Cardiac muscle cell (in vitro differentiated cells and primary cell): ENCODE results near the gene FHIT. TPM values are rescaled to one million over a fixed set of nuclear protein-coding genes. Genes with fewer than 3 reads are reported as not detected.

Experiments
- DNase-seq, 2 donors: peaks; one replicate each; pipeline versions ENCODE4 v3.0.0 to v3.0.0-alpha.2; 2010 to 2017; ENCODE audit warnings: low read depth in 1 of 2, low spot score in 1 of 2
- H3K27ac ChIP-seq: fragments of 200-600 bp; sonication (generic); 2 replicates; pipeline ENCODE4 v1.5.1; 2016
- H3K27me3 ChIP-seq: fragments of 200-600 bp; sonication (generic); 2 replicates; pipeline ENCODE4 v1.6.0; 2016; ENCODE audit warnings: control low read depth
- H3K36me3 ChIP-seq: fragments of 200-600 bp; sonication (generic); 2 replicates; pipeline ENCODE4 v1.5.1; 2016; ENCODE audit warnings: control low read depth
- H3K4me1 ChIP-seq: fragments of 200-600 bp; sonication (generic); 2 replicates; pipeline ENCODE4 v1.8.1; 2017; ENCODE audit warnings: low read depth, mild to moderate bottlenecking, mixed run types
- H3K4me3 ChIP-seq: fragments of 200-600 bp; sonication (generic); 2 replicates; pipeline ENCODE4 v1.5.1; 2016; ENCODE audit warnings: mild to moderate bottlenecking
- H3K9me3 ChIP-seq: fragments of 200-600 bp; sonication (generic); 2 replicates; pipeline ENCODE4 v1.5.1; 2017; ENCODE audit warnings: low read depth, mild to moderate bottlenecking, control low read depth
- CTCF ChIP-seq: IDR thresholded peaks from 2 replicates; pipeline ENCODE4 v1.5.1; 2012; ENCODE audit warnings: low read depth, mild to moderate bottlenecking, low read length
- polyA plus RNA-seq: library from polyadenylated mRNA; unstranded; fragments of >200 nt; fragmentation: Nextera tagmentation; extraction: Ambion mirVana; gene quantifications from 2 replicates; pipeline ENCODE4 v1.2.1, GENCODE V29; 2016
- total RNA-seq: library from RNA; depleted of rRNA; stranded (reverse); fragments of >200 nt; gene quantifications from 2 replicates; pipeline ENCODE4 v1.2.3, GENCODE V29; 2016

The FHIT gene
- total and polyA plus RNA-seq, 2 experiments from 2014 or later, result 6.9 to 12.5 TPM

GRCh38 chr3:59786374-59786773 is 1464.9 kb downstream of the FHIT start:
- no peaks in the 10 kb centered on the region for H3K27me3 ChIP-seq
- no peaks in the 10 kb centered on the region for H3K9me3 ChIP-seq
- no peaks in the 10 kb centered on the region for H3K4me1 ChIP-seq
- no peaks in the 10 kb centered on the region for H3K36me3 ChIP-seq
- no peak for TF ChIP-seq CTCF
- DNase-seq, result no peak
- H3K27ac ChIP-seq, result no peak overlapping the region
- H3K4me3 ChIP-seq, result no peak overlapping the region

GRCh38 chr3:59784164-59784563 is 1467.1 kb downstream of the FHIT start:
- Histone ChIP-seq H3K27me3 (no peaks in the 10 kb centered on the region), H3K4me1 (peaks cover 3% of the 10 kb centered on the region), H3K9me3 (no peaks in the 10 kb centered on the region), H3K27ac (no peak overlapping the region), H3K4me3 (no peak overlapping the region), H3K36me3 (no peaks in the 10 kb centered on the region)
- TF ChIP-seq CTCF, result no peak
- DNase-seq, result no peak

GRCh38 chr3:59783468-59783988 is 1467.7 kb downstream of the FHIT start:
- DNase-seq, result no peak
- H3K9me3 ChIP-seq, result no peaks in the 10 kb centered on the region
- H3K4me1 ChIP-seq, result peaks cover 3% of the 10 kb centered on the region

GRCh38 chr3:59782664-59783063 is 1468.6 kb downstream of the FHIT start:
- Histone ChIP-seq H3K9me3 (no peaks in the 10 kb centered on the region), H3K4me3 (no peak overlapping the region), H3K27me3 (no peaks in the 10 kb centered on the region), H3K4me1 (peaks cover 3% of the 10 kb centered on the region), H3K36me3 (no peaks in the 10 kb centered on the region), H3K27ac (no peak overlapping the region)
- DNase-seq, result no peak
- TF ChIP-seq CTCF, result no peak

More at GRCh38 chr3:59783468-59783988, 1467.7 kb downstream of the FHIT start:
- TF ChIP-seq CTCF, result no peak
- no peaks in the 10 kb centered on the region for H3K36me3 ChIP-seq
- no peak overlapping the region for H3K4me3 ChIP-seq
- H3K27ac ChIP-seq, result no peak overlapping the region
- H3K27me3 ChIP-seq, result no peaks in the 10 kb centered on the region

GRCh38 chr3:59780209-59780608 is 1471.0 kb downstream of the FHIT start:
- Histone ChIP-seq H3K4me3 (no peak overlapping the region), H3K4me1 (peaks cover 3% of the 10 kb centered on the region), H3K36me3 (no peaks in the 10 kb centered on the region), H3K27me3 (no peaks in the 10 kb centered on the region), H3K9me3 (no peaks in the 10 kb centered on the region), H3K27ac (no peak overlapping the region)
- no peak for TF ChIP-seq CTCF
- DNase-seq, result no peak

- Histone ChIP-seq H3K27ac (no peak overlapping the region), H3K9me3 (no peaks in the 10 kb centered on the region), H3K36me3 (no peaks in the 10 kb centered on the region), H3K4me3 (no peak overlapping the region), H3K27me3 (no peaks in the 10 kb centered on the region), H3K4me1 (peaks cover 3% of the 10 kb centered on the region)
- TF ChIP-seq CTCF, result no peak
- DNase-seq, result no peak
These were observed 1472.0 kb downstream of the FHIT start for GRCh38 chr3:59779260-59779659.
